ENCODE results near the gene SPDYC.

Gene SPDYC

GRCh38 chr11:65208785-65209710, 39.0 kb downstream of the SPDYC start:
- DNase-seq = no peak

GRCh38 chr11:65209711-65210360, 39.8 kb downstream of the SPDYC start:
- no peak for DNase-seq

- no peak for DNase-seq
Observed at GRCh38 chr11:65210361-65210731, 40.3 kb downstream of the SPDYC start.

GRCh38 chr11:65210748-65211147, 40.7 kb downstream of the SPDYC start:
- DNase-seq = no peak

- DNase-seq = no peak
Observed at GRCh38 chr11:65211293-65212105, 41.5 kb downstream of the SPDYC start.

- no peak for DNase-seq
Observed at GRCh38 chr11:65212226-65212801, 42.3 kb downstream of the SPDYC start.

GRCh38 chr11:65213322-65214211, 43.5 kb downstream of the SPDYC start:
- DNase-seq = peak; percentile 56

- no peak for DNase-seq
Observed at GRCh38 chr11:65214212-65214845, 44.3 kb downstream of the SPDYC start.

GRCh38 chr11:65215441-65216076, 45.5 kb downstream of the SPDYC start:
- no peak for DNase-seq

- DNase-seq = no peak
Observed at GRCh38 chr11:65216830-65217229, 46.8 kb downstream of the SPDYC start.

- no peak for DNase-seq
Observed at GRCh38 chr11:65217441-65218423, 47.7 kb downstream of the SPDYC start.

- DNase-seq = no peak
Observed at GRCh38 chr11:65218446-65218845, 48.4 kb downstream of the SPDYC start.

- no peak for DNase-seq
Observed at GRCh38 chr11:65219930-65220213, 49.8 kb downstream of the SPDYC start.

- DNase-seq = no peak
Observed at GRCh38 chr11:65221026-65221425, 51.0 kb downstream of the SPDYC start.

All from left hindlimb (tissue), 1 donor.